ENCODE measurements around the gene MMP11.

MMP11 gene

DNA sequence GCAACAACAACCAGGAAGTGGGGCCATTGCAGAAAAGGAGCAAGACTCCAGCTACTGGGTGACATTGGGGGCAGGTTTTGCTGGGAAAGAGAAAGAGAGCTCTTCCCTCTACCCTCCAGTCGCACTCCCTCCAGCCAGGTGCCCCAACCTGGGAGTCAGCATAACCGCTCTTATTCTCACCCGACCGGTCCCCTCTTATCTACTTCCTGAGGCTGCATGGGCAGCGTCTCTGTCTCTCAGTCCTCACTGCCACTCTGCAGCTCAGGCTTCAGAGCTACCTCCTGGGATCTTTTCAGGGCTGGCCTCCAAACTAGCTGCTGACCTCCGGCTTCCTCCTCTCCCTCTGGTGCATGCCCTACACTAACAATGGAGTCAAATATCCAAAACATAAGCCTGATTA lies 26.9 kb upstream of the MMP11 start:
- no peak overlapping the region for H3K27ac ChIP-seq
- TF ChIP-seq, protein P1, sequence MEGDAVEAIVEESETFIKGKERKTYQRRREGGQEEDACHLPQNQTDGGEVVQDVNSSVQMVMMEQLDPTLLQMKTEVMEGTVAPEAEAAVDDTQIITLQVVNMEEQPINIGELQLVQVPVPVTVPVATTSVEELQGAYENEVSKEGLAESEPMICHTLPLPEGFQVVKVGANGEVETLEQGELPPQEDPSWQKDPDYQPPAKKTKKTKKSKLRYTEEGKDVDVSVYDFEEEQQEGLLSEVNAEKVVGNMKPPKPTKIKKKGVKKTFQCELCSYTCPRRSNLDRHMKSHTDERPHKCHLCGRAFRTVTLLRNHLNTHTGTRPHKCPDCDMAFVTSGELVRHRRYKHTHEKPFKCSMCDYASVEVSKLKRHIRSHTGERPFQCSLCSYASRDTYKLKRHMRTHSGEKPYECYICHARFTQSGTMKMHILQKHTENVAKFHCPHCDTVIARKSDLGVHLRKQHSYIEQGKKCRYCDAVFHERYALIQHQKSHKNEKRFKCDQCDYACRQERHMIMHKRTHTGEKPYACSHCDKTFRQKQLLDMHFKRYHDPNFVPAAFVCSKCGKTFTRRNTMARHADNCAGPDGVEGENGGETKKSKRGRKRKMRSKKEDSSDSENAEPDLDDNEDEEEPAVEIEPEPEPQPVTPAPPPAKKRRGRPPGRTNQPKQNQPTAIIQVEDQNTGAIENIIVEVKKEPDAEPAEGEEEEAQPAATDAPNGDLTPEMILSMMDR (conservative IDR thresholded peaks at IDR 0.05), result no peak
- no peak for TF ChIP-seq ZFX (IDR thresholded peaks at IDR 0.05)

DNA sequence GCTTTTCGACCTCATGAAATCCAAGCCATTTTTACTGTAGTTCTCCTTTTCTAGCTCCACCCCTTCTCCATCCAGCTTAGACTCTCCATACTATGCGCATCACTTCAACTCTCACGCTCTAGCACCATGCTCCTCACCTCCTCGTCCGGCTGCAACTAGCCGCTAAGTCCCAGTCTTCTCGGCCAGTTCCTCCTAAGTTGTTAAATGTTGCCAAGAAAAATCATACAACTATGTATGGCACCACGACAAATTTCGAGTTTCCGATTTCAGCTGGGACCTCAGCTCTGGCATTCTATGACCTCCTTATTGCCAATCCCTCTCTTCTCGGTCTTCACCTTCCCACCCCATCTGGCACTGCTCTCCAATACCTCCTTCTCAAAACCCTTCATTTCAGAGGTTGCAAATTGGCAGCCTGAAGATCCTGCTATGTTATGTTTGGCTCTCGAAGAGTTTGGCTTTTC lies 22.8 kb upstream of the MMP11 start:
- H3K27ac ChIP-seq, result no peak overlapping the region; the same call in 1 of the 2 replicates
- TF ChIP-seq, protein P1 (conservative IDR thresholded peaks at IDR 0.05), result no peak
- no peak for TF ChIP-seq ZFX (IDR thresholded peaks at IDR 0.05)

DNA sequence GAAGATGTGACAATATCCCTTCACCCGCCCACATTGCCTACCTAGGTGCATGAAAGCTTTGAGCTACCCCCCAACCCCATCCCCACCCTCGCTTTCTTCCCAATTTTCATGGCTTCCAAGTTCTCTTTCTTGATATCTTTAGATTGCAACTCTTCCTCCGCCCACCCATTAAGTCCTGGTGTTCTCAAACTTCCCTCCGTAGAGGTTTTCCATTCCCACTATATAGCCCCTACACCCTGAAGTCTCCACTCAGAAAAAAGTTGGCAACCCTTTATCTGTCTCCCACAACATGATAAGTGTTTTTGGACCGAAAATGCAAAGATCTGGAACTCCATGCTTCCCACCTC lies 22.3 kb upstream of the MMP11 start:
- no peak for TF ChIP-seq ZFX (IDR thresholded peaks at IDR 0.05)
- TF ChIP-seq, protein P1 (conservative IDR thresholded peaks at IDR 0.05), result no peak

DNA sequence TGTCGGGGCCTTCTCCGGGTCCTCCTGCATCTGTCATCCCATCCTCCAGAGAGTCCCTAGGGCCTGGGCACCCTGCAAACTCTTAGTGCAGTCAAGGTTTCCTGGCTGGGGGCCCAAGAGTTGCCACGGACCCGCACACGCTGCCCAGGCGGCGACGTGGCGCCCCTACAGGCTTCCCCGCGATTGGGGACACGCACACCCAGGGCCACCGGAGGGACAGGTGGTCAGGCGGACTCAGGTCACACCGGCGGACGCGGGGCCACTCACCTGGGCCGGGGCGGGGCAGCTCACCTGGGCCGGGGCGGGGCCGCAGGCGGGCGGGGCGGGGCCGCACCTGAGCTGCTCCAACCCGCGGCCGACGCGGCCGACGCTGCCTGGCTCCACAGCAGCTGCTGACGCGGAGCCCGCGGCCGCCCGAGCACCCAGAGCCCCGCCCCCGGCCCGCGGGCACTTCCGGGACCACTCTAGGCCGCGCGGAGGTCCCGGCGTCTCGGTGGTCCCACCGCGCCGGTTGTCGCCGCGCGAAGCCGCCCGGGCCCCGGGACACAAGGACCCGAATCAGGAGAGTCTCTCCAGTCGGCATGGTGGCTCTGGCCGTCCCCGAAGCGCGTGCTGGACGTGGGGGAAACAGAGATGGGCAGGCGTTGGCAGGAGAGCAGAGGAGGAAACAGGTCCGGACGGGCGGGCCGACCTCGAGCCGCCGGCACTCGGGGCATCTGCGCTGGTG lies 21.8 kb upstream of the MMP11 start, which contains the start of gene ZNF70:
TSS of gene ZNF70 (minus strand) at position 399 of the 727 bp plus-strand sequence. CDS start 5,972 bp downstream, outside the sequence.
- TF ChIP-seq, protein P1 (conservative IDR thresholded peaks at IDR 0.05), result no peak
- TF ChIP-seq ZFX (IDR thresholded peaks at IDR 0.05), result peak; percentile 53; the same call in 1 of the 2 replicates
- peak within 1 kb of the TSS; percentile 89 for H3K27ac ChIP-seq

More for the DNA sequence above, 22.3 kb upstream of the MMP11 start:
- peak overlapping the region; percentile 89 for H3K27ac ChIP-seq

DNA sequence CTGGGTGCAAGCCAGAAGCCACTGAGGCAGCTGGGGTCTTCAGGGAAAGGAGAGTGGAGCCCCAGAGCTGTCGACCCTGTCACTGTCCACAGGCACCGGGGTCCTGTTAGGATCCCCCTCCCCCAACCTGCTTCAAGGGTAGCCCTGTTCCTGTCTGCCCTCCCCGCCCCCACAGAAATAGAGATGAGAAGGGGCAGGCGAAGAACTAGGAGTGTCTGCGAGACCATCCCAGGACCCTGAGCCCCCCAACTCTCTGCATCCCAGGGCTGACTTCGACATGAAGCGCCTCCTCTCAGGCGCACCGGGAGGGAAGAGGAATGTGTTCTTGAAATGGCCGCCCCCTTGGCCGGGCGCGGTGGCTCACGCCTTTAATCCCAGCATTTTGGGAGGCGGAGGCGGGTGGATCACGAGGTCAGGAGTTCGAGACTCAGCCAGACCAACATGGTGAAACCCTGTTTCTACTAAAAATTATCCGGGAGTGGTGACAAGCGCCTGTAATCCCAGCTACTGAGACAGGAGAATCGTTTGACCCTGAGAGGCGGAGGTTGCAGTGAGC lies 21.1 kb upstream of the MMP11 start:
- TF ChIP-seq, protein P1 (conservative IDR thresholded peaks at IDR 0.05), result no peak
- TF ChIP-seq ZFX (IDR thresholded peaks at IDR 0.05), result no peak
- H3K27ac ChIP-seq, result peak overlapping the region; percentile 89

DNA sequence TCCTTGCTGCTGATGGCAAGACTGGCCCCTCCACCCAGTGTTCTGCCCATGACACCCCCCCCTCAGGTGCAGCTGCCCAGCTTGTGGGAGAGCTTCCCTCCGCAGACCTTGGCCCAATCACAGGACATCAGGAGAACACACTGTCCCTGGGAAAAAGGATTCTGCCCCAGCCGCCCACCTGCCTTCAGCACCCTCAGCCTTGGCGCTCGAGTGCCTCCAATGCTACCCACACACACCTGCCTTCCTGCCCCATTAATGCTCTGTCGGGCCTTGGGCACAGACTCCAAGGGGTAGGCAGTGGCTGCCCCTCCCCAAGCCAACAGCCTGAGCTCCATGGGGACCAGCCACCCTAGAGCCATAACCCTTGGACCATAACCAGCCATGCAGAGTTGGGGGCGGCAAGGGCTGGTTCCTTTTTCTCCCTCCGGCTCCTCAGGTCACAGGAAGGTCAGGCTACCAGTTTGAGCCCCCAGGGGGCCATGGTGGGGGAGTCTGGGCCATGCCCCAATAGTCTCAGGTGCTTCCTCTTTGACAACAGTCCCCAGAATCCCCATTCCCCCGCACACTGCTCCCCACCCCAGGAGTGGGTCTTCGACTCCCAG lies 20.5 kb upstream of the MMP11 start:
- no peak overlapping the region; the same call in 1 of the 2 replicates for H3K27ac ChIP-seq

More for the DNA sequence above, 20.5 kb upstream of the MMP11 start:
- TF ChIP-seq, protein P1 (conservative IDR thresholded peaks at IDR 0.05), result no peak
- no peak for TF ChIP-seq ZFX (IDR thresholded peaks at IDR 0.05)

Measured in C4-2B (cell line).